ENCODE measurements around the gene CLDN6. TPM values are rescaled to one million over a fixed set of nuclear protein-coding genes. Genes with fewer than 3 reads are reported as not detected.

Gene CLDN6
- total RNA-seq, 1 donor from 2014 or later: not detected

- intact Hi-C loops (cut with DNase I): no loop called here
- Histone ChIP-seq H3K9me3 (no peaks in the 10 kb centered on the region), H3K27ac (no peak overlapping the region), H3K4me3 (no peak overlapping the region), H3K4me1 (peaks cover 31% of the 10 kb centered on the region), H3K27me3 (peaks cover 12% of the 10 kb centered on the region), H3K36me3 (no peaks in the 10 kb centered on the region)
- no peak for TF ChIP-seq CTCF (IDR thresholded peaks at IDR 0.05)
- TF ChIP-seq POLR2A (IDR thresholded peaks at IDR 0.05): no peak
- no peak for TF ChIP-seq POLR2AphosphoS5 (IDR thresholded peaks at IDR 0.05; ENCODE audit: insufficient read depth in 1 of 2, low read depth in 1 of 2)
- no peak for DNase-seq (ENCODE audit: extremely low spot score in 2 of 2)
Observed at GRCh38 chr16:2971134-2971984, 46.6 kb downstream of the CLDN6 start.

- Histone ChIP-seq H3K4me3 (peak overlapping the region in 1 of 2 donors; percentile 56), H3K27ac (no peak overlapping the region), H3K27me3 (peaks cover 12% of the 10 kb centered on the region), H3K4me1 (peaks cover 34% of the 10 kb centered on the region), H3K36me3 (no peaks in the 10 kb centered on the region), H3K9me3 (no peaks in the 10 kb centered on the region)
- intact Hi-C loops (cut with DNase I): no loop called here
- TF ChIP-seq POLR2A (IDR thresholded peaks at IDR 0.05) (no peak), POLR2AphosphoS5 (IDR thresholded peaks at IDR 0.05; ENCODE audit: insufficient read depth in 1 of 2, low read depth in 1 of 2) (no peak), CTCF (IDR thresholded peaks at IDR 0.05) (no peak)
- DNase-seq (ENCODE audit: extremely low spot score in 2 of 2): no peak
Observed at GRCh38 chr16:2970563-2970962, 47.4 kb downstream of the CLDN6 start.

DNA sequence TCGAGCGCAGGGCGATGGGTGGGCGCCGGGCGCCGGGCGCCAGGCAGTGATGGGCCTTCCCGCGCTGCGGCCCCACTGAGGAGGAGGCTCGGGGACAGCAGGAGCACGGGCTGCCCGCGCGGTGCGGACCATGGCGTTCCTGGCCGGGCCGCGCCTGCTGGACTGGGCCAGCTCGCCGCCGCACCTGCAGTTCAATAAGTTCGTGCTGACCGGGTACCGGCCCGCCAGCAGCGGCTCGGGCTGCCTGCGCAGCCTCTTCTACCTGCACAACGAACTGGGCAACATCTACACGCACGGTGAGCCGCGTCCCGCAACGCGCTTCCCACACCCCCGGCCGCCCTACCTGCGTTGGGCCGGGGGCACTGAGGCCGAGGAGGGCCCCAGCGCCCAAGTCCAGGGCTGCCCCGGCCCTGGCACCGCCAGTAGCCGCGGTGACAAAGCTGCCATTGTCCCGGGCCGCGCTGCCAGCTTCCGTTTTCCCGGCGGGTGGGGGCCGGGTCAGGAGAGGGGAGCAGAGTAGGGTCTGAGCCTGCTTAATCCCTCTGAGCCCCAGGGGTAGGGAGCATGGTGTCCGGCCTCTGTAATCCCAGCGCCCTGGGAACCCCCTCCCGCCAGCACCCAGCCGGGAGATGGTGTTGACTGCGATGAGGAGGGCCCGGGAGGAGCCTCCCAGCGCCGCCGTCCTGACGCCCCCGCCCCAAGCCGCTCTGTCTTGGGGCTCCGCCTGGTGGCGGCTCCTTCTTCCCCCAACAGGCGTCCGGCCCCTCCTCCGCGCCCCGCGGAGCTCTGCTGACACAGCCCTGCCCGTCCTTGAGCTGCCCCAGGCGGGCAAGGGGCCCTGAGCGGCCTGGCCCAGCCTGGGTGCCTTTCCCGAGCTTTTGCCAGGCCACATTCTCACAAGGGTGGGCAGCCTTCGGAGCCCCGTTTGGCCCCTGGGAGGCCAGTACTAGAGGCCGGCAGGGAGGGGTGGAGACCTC lies 48.1 kb downstream of the CLDN6 start:
- DNase-seq (ENCODE audit: extremely low spot score in 2 of 2): no peak
- intact Hi-C loops (cut with DNase I): no loop called here
- H3K4me3 ChIP-seq: peak overlapping the region; percentile 56 to 67
- no peak overlapping the region for H3K27ac ChIP-seq
- H3K9me3 ChIP-seq: no peaks in the 10 kb centered on the region
- H3K36me3 ChIP-seq: no peaks in the 10 kb centered on the region
- TF ChIP-seq POLR2A (IDR thresholded peaks at IDR 0.05): no peak
- no peak for TF ChIP-seq CTCF (IDR thresholded peaks at IDR 0.05)
- no peak for TF ChIP-seq POLR2AphosphoS5 (IDR thresholded peaks at IDR 0.05; ENCODE audit: insufficient read depth in 1 of 2, low read depth in 1 of 2)
- peaks cover 12% of the 10 kb centered on the region for H3K27me3 ChIP-seq
- H3K4me1 ChIP-seq: peaks cover 41% of the 10 kb centered on the region

DNA sequence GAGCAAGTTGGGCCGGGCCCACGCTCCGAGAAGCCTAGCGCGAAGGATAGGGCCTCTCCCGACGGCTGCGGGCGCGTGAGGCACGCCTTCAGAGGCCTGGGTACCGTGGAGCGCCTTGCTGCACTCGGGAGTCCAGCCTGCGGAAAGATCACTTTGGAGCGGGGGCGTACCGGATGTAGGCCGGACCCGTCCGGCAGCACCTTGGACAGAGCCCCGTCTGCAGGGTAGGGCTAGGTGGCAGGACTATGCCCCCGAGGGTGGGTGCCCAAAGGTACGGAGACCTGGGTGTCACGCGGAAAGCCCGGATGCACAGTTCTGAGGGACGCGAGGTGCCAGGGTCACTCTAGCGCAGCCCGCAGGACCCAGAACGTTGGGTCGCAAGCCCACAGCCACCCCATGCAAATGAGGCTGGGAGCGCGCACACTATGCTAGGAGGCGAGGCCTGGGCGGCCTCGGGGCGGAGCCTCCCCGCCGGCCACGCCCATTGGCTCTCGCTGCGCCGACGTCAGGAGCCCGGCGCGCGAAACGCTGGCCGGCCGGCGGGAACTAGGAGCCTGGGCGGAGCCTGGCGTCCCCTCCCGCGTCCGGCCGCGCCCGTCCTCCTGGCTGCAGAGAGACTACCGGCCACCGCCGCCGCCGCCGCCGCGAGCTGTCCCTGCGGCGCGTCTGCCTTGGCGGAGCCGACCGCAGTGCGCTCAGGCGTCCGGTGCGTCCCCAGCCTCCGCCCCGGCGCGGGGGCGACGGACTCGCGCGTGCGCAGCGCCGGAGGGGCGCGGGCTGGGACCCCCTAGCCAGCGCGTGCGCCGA lies 49.0 kb downstream of the CLDN6 start, which contains the start of gene PAQR4:
PAQR4 (plus strand) TSS at position 611 of the 807 bp plus-strand sequence. CDS start 327 bp downstream, outside the sequence.
- Histone ChIP-seq H3K27me3 (peaks cover 12% of the 10 kb centered on the region), H3K9me3 (no peaks in the 10 kb centered on the region), H3K36me3 (no peaks in the 10 kb centered on the region), H3K4me1 (peaks cover 50% of the 10 kb centered on the region), H3K27ac (no peak within 1 kb of the TSS), H3K4me3 (peak within 1 kb of the TSS; percentile 56 to 67)
- intact Hi-C loops (cut with DNase I): no loop called here
- no peak for DNase-seq (ENCODE audit: extremely low spot score in 2 of 2)
- no peak for TF ChIP-seq CTCF (IDR thresholded peaks at IDR 0.05)
- TF ChIP-seq POLR2A (IDR thresholded peaks at IDR 0.05): no peak
- no peak for TF ChIP-seq POLR2AphosphoS5 (IDR thresholded peaks at IDR 0.05; ENCODE audit: insufficient read depth in 1 of 2, low read depth in 1 of 2)

Measured in vagina (tissue), 2 donors.